Activated naive CD4-positive, alpha-beta T cell treated with anti-CD3 and anti-CD28 coated beads for 36 hours (primary cell): ENCODE measurements around the gene DHX30. TPM values are rescaled to one million over a fixed set of nuclear protein-coding genes. Genes with fewer than 3 reads are reported as not detected.
"Not testable (repeated sequence)": the region's sequence is repeated elsewhere in the genome, so short reads cannot be mapped to it uniquely, and the experiment has no call there.

Experiments
- CTCF ChIA-PET: fragments of 350-600 bp; sonication (Branson Sonifier 250); formaldehyde crosslinking; loops from one replicate; lab custom pipeline; 2021; ENCODE audit warnings: antibody characterized with exemption; lab: Charles Lee
- DNase-seq: peaks from one replicate; pipeline ENCODE4 v3.0.0-alpha.2; 2020
- H3K27ac Mint-ChIP-seq: one replicate; pipeline ENCODE4 v1.8.0; 2021; ENCODE audit warnings: mild to moderate bottlenecking, mixed read lengths
- H3K27me3 Mint-ChIP-seq: one replicate; pipeline ENCODE4 v1.8.0; 2021; ENCODE audit warnings: low read depth, mixed read lengths
- H3K36me3 Mint-ChIP-seq: one replicate; pipeline ENCODE4 v1.8.0; 2021; ENCODE audit warnings: low read depth, mixed read lengths
- H3K4me1 Mint-ChIP-seq: one replicate; pipeline ENCODE4 v1.8.0; 2021; ENCODE audit warnings: low read depth, mixed read lengths
- H3K4me3 Mint-ChIP-seq: one replicate; pipeline ENCODE4 v1.8.0; 2021; ENCODE audit warnings: mild to moderate bottlenecking, moderate library complexity, mixed read lengths
- H3K9me3 Mint-ChIP-seq: one replicate; pipeline ENCODE4 v1.8.0; 2021; ENCODE audit warnings: mixed read lengths
- intact Hi-C: fragments of 100-400 bp; cut with micrococcal nuclease; formaldehyde crosslinking; loops from one replicate; pipeline ENCODE4 v1.15.1; 2023
- total RNA-seq, 2 experiments: library from RNA; stranded (reverse); gene quantifications; one replicate each; pipeline ENCODE4 v1.2.3, GENCODE V29; 2021

Gene DHX30
- total RNA-seq, 2 experiments from 2014 or later, result 65.6 to 69.9 TPM

DNA sequence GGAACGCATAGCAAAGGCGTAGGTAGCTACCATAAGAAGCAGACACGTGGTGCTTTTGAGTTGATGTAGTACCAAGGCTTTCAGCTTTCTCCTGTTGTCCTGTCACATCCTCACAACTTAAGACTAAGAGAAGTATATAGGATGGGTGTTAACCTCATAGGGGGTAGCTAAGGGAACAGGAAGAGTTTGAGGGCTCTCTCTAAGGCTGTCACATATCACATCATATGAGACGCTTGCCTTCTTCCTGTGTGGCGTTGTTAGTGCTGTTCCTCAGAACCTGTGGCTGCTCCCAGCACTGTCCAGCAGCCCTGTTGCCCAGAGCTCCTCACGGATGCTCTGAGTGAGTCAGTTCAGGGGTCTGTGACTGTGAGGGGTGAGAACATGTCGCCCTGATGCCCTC is 14.7 kb downstream of the DHX30 start:
- no peak for DNase-seq
- H3K4me1 Mint-ChIP-seq, result no peaks in the 10 kb centered on the region
- no peak overlapping the region for H3K27ac Mint-ChIP-seq
- H3K27me3 Mint-ChIP-seq, result no peaks in the 10 kb centered on the region
- H3K36me3 Mint-ChIP-seq, result peaks cover 12% of the 10 kb centered on the region
- CTCF ChIA-PET, result interaction anchor here (0.8 to 2.3 kb wide), 2 partner anchors 7 to 296 kb away, joined by 3 to 9 read pairs; no protein-coding TSS in a partner anchor
- H3K4me3 Mint-ChIP-seq, result no peak overlapping the region
- intact Hi-C loops, result no loop called here
- H3K9me3 Mint-ChIP-seq, result peaks cover 4% of the 10 kb centered on the region

DNA sequence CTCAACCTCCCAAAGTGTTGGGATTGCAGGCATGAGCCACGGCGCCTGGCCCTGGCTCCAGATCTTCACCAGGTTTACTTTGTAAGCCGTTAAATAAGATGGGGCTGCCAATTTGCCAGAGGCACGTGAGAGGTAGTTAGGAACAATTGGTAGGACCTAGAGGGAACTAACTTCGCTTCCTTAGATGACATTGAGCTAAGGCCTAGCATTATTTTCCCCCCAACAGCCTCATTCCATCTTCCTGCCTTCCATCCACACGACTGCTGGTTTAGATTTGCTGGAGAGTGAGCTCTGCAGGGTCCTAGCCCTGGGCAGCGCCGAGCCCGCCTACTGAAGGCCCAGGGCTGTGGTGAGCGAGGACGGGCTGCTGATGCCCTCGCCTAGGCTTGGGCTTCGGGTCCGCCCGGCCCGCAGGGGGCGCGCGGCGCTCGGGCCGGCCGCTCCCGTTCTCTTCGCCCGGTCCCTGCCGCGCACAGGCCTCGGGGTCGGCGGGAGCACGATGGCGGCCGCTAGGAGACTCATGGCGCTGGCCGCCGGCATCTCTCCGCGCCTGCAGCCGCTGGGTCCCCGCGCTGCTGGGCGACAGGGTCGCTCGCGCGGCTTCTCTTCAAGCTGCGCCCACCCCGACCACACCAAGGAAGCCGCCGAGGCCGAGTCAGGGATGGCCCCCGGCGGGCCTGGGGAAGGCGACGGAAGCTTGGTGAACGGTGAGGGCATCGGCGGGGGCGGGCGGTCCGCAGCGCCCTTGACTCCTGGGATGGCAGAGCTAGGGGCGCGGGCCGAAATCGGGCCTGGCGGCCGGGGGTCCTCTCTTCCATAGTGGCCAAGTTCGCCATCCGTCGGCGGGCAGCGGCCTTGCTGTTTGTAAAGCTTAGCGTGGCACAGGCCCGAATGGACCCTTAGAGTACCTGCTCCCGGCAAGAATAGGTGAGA is 21.9 kb downstream of the DHX30 start:
- H3K36me3 Mint-ChIP-seq, result peaks cover 33% of the 10 kb centered on the region
- H3K9me3 Mint-ChIP-seq, result peaks cover 4% of the 10 kb centered on the region
- CTCF ChIA-PET, result interaction anchor here (0.5 to 2.7 kb wide), 26 partner anchors 8 to 1716 kb away, joined by 3 to 25 read pairs (median 4); partner anchors contain the start of gene DHX30
- H3K4me3 Mint-ChIP-seq, result peak overlapping the region; percentile 86
- peaks cover 34% of the 10 kb centered on the region for H3K4me1 Mint-ChIP-seq
- DNase-seq, result peak; percentile 77
- no peaks in the 10 kb centered on the region for H3K27me3 Mint-ChIP-seq
- intact Hi-C loops, result loop anchor here (1.0 to 10.0 kb wide), 6 partner anchors 22 to 420 kb away; partner anchors contain the start of genes DHX30 and ZNF589
- H3K27ac Mint-ChIP-seq, result peak overlapping the region; percentile 84

DNA sequence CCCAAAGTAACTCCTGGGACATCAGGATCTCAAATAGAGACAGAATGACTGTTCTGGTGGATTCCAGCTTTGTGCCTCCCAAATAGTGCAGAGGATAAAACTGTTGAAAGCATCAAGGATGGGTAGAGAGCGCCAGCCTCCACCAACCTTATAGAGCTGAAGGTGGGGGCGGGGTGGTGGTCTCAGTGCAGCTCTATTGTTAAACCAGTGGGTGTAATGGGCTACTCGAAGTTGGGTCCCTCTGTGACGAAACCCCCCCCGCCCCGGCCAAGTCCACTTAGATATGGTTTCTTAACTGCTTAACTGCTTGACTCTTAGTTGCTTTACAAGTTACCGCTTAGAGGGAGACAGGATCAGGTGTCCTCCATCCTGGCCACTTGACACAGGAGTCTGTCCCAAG is 22.7 kb downstream of the DHX30 start:
- Mint-ChIP-seq H3K27me3 (no peaks in the 10 kb centered on the region), H3K9me3 (peaks cover 4% of the 10 kb centered on the region), H3K36me3 (peaks cover 36% of the 10 kb centered on the region), H3K4me1 (peaks cover 34% of the 10 kb centered on the region), H3K4me3 (peak overlapping the region; percentile 86), H3K27ac (peak overlapping the region; percentile 84)
- CTCF ChIA-PET, result interaction anchor here (0.5 to 2.7 kb wide), 17 partner anchors 9 to 1716 kb away, joined by 3 to 25 read pairs (median 6); partner anchors contain the start of gene DHX30
- intact Hi-C loops, result loop anchor here (1.0 to 10.0 kb wide), 3 partner anchors 22 to 419 kb away; partner anchors contain the start of genes DHX30 and ZNF589
- DNase-seq, result no peak

DNA sequence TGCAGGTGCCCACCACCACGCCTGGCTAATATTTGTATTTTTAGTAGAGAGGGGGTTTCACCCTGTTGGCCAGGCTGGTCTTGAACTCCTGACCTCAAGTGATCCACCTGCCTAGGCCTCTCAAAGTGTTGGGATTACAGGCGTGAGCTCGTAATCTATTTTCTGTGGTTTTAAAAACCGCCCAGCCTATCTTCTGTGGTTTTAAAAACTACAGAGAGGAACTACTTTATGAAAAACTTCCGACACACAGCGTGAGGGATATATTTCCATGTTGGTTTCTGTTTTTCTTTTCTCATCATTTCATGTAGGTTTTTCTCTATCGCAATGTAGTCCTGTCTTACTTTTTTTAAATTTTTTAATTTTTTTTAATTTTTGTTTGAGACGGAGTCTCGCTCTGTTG is 26.5 kb downstream of the DHX30 start:
- DNase-seq, CTCF ChIA-PET, H3K4me3 Mint-ChIP-seq, H3K27me3 Mint-ChIP-seq, H3K9me3 Mint-ChIP-seq: not testable (repeated sequence)
- H3K27ac Mint-ChIP-seq, result peak overlapping the region; percentile 41
- intact Hi-C loops, result loop anchor here (10.0 kb wide), 1 partner anchor 415 kb away; the partner anchor contains the start of gene ZNF589
- H3K4me1 Mint-ChIP-seq, result peaks cover 34% of the 10 kb centered on the region
- H3K36me3 Mint-ChIP-seq, result peaks cover 45% of the 10 kb centered on the region

DNA sequence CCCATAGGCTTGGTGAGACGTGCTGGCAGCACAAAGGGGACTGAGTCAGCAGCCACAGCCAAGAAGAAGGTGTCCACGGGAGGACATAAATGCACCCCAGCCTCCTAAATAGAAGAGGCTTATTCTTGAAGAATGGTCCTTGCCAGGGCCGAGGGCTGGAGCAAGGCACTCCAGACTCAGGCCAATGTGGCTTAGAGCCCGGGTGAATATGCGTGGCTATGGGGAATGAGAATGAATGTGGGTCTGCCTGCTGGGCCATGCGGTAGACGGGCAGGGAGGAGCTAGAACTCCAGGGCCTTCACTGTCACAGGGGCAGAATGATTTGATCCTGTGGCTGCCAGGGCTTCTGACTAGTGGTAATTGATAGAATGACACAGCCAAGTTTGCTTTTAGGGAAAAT is 34.0 kb downstream of the DHX30 start:
- intact Hi-C loops, result loop anchor here (1.0 kb wide), 2 partner anchors 153 to 314 kb away; no protein-coding TSS in a partner anchor
- H3K27ac Mint-ChIP-seq, result no peak overlapping the region
- H3K4me1 Mint-ChIP-seq, result peaks cover 2% of the 10 kb centered on the region
- no peaks in the 10 kb centered on the region for H3K27me3 Mint-ChIP-seq
- H3K9me3 Mint-ChIP-seq, result no peaks in the 10 kb centered on the region
- no peak overlapping the region for H3K4me3 Mint-ChIP-seq
- CTCF ChIA-PET, result interaction anchor here (0.8 to 3.1 kb wide), 9 partner anchors 9 to 317 kb away, joined by 3 to 25 read pairs (median 3); no protein-coding TSS in a partner anchor
- no peak for DNase-seq
- H3K36me3 Mint-ChIP-seq, result peaks cover 44% of the 10 kb centered on the region

DNA sequence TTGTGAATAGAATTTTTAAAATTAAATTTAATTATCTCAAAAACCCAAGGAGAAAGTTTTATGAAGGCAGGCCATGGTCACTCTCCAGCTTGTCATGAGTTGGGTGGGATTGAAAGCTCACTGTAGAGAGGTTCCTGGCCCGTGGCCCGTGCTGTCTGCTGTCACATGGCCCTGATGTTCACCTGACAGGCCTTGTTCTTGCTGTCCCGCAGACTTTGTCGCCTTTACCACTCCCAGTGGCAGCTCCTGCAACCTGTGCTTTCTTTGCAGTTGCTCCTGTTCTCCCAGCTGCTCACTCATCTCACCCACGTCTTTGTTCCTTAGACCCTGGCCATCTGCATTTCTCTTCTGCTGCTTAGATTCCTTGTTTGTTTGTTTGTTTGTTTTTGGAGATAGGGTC is 35.6 kb downstream of the DHX30 start:
- Mint-ChIP-seq H3K4me1 (peaks cover 2% of the 10 kb centered on the region), H3K36me3 (peaks cover 43% of the 10 kb centered on the region), H3K27me3 (no peaks in the 10 kb centered on the region), H3K9me3 (no peaks in the 10 kb centered on the region), H3K4me3 (no peak overlapping the region), H3K27ac (no peak overlapping the region)
- no peak for DNase-seq
- CTCF ChIA-PET, result interaction anchor here (0.6 to 3.1 kb wide), 6 partner anchors 13 to 1894 kb away, joined by 3 to 25 read pairs (median 3); no protein-coding TSS in a partner anchor
- intact Hi-C loops, result no loop called here

DNA sequence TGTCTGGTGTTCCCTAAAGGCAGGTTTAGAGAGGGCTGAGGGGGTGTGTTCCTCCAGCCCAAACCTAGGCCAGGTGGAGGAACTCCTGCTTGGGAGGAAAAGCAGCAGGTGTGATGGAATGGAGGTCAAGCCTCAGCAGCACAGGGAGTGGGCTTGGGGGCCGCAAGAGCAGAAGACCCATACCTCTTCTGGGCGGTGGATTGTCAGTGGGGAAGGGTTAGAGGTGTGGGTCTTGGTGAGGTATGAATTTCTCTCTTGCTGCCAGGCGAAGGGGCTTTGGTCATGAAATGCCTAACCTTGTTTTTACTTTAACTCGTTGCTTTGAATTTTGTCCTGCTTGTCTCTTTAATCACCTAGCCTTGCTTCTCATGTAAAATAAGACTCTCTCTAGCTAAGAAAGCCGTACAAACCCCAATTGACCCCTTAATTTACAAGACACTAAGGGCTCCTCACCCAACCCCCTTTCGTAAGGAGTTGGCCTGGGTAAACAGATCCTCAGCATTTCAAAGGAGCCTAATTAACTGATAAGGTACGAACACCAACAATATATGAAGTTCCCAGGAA is 38.9 kb downstream of the DHX30 start:
- H3K4me3 Mint-ChIP-seq, result no peak overlapping the region
- H3K27me3 Mint-ChIP-seq, result no peaks in the 10 kb centered on the region
- peaks cover 2% of the 10 kb centered on the region for H3K4me1 Mint-ChIP-seq
- DNase-seq, result no peak
- H3K9me3 Mint-ChIP-seq, result no peaks in the 10 kb centered on the region
- peaks cover 39% of the 10 kb centered on the region for H3K36me3 Mint-ChIP-seq
- CTCF ChIA-PET, result interaction anchor here (1.3 kb wide), 1 partner anchor 17 kb away, joined by 3 read pairs; no protein-coding TSS in a partner anchor
- intact Hi-C loops, result no loop called here
- peak overlapping the region; percentile 12 for H3K27ac Mint-ChIP-seq

DNA sequence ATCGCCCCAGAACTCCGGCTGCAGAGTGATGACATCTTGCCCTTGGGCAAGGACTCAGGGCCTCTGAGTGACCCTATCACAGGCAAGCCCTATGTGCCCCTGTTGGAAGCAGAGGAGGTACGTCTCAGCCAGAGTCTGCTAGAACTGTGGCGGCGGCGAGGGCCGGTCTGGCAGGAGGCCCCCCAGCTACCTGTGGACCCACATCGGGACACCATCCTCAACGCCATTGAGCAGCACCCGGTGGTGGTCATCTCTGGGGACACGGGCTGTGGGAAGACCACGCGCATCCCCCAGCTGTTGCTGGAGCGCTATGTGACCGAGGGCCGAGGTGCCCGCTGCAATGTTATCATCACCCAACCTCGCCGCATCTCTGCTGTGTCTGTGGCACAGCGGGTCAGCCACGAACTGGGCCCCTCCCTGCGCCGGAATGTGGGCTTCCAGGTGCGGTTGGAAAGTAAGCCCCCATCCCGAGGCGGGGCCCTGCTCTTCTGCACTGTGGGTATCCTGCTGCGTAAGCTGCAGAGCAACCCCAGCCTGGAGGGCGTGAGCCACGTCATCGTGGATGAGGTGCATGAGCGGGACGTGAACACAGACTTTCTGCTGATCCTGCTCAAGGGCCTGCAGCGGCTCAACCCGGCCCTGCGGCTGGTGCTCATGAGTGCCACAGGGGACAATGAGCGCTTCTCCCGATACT is 43.4 kb downstream of the DHX30 start:
- Mint-ChIP-seq H3K27me3 (no peaks in the 10 kb centered on the region), H3K9me3 (no peaks in the 10 kb centered on the region), H3K27ac (no peak overlapping the region), H3K4me1 (no peaks in the 10 kb centered on the region), H3K4me3 (no peak overlapping the region), H3K36me3 (peaks cover 37% of the 10 kb centered on the region)
- no peak for DNase-seq
- CTCF ChIA-PET, result no interaction called here
- intact Hi-C loops, result no loop called here

DNA sequence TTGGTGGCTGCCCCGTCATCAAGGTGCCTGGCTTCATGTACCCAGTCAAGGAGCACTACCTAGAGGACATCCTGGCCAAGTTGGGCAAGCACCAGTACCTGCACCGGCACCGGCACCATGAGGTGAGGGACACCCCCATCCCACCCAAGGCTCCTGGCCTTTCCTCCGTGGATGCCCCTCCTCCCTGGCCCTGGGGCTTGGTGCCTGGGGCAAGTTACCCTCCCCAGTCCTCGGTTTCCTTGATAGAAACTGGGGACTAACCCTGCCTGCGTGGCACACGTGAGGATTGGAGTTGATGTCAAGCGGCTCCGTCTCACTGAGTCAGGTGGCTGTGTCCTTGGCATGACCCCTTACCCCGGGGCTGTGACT is 43.9 kb downstream of the DHX30 start:
- no peak overlapping the region for H3K27ac Mint-ChIP-seq
- no peaks in the 10 kb centered on the region for H3K4me1 Mint-ChIP-seq
- no peak overlapping the region for H3K4me3 Mint-ChIP-seq
- no peaks in the 10 kb centered on the region for H3K9me3 Mint-ChIP-seq
- intact Hi-C loops, result no loop called here
- peaks cover 32% of the 10 kb centered on the region for H3K36me3 Mint-ChIP-seq
- CTCF ChIA-PET, result no interaction called here
- H3K27me3 Mint-ChIP-seq, result no peaks in the 10 kb centered on the region
- DNase-seq, result no peak

DNA sequence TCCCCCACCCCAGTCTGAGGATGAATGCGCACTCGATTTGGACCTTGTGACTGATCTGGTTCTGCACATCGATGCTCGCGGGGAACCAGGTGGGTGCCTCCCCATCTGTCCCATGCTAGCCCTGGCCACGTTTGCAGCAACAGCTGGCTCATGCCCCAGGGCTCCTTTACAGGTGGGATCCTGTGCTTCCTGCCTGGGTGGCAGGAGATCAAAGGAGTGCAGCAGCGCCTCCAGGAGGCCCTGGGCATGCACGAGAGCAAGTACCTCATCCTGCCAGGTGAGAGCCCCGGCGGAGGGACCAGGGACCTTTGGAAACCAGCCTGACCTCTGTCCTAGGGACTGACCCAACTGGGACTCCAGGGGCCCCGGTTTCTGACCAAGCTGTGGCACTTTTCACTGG is 44.3 kb downstream of the DHX30 start:
- Mint-ChIP-seq H3K27me3 (no peaks in the 10 kb centered on the region), H3K4me3 (no peak overlapping the region), H3K9me3 (no peaks in the 10 kb centered on the region), H3K27ac (no peak overlapping the region), H3K4me1 (no peaks in the 10 kb centered on the region), H3K36me3 (peaks cover 30% of the 10 kb centered on the region)
- CTCF ChIA-PET, result no interaction called here
- intact Hi-C loops, result no loop called here
- DNase-seq, result no peak

DNA sequence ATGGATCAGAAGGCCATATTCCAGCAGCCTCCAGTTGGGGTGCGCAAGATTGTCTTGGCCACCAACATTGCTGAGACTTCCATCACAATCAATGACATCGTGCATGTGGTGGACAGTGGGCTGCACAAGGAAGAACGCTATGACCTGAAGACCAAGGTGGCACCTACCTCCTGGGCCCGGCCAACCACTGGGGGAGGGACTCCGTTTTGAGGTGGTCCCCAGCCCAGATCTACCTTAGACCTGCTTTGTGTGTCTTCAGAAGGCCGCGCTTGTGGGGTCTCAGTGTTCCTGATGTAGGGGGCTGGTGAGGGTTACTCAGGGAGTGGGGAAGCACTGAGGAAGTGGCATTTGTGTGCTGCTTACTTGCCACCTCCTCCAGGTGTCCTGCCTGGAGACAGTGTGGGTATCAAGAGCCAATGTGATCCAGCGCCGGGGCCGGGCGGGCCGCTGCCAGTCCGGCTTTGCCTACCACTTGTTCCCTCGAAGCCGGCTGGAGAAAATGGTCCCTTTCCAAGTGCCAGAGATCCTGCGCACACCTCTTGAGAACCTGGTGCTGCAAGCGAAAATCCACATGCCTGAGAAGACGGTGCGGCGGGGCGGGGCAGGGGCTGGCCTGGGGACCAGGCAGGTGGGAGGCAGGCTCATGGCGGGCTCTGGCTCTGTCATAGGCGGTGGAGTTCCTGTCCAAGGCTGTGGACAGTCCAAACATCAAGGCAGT is 45.0 kb downstream of the DHX30 start:
- intact Hi-C loops, result no loop called here
- no peak overlapping the region for H3K27ac Mint-ChIP-seq
- no peak overlapping the region for H3K4me3 Mint-ChIP-seq
- peaks cover 27% of the 10 kb centered on the region for H3K36me3 Mint-ChIP-seq
- DNase-seq, result no peak
- CTCF ChIA-PET, result no interaction called here
- H3K27me3 Mint-ChIP-seq, result no peaks in the 10 kb centered on the region
- no peaks in the 10 kb centered on the region for H3K4me1 Mint-ChIP-seq
- H3K9me3 Mint-ChIP-seq, result no peaks in the 10 kb centered on the region
